ENCODE results near the gene POU2F1.
A peak's percentile ranks its signal among the peaks of the same experiment; 100 is the strongest.

The POU2F1 gene

DNA sequence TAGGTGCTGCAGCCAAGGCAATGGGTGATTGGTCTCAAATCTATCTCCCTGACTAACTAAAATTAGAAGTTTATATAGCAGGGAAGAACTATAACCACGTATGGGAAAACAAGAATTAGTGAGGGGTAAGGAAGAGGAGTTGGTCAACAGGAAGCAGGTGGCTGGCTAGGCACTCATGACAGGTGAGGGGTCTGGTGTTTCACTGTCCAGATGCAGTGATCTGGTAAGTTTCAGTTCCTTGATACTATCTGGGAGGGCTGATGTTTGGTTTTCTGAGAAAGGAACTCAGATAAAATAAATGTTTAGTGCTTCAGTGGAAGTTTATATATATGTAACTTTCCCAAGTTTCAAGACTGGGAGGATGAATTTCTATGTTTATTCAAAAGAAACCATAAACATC lies 11.6 kb upstream of the POU2F1 start:
- in situ Hi-C loops (cut with MboI; ENCODE audit: low sequenced_read_pairs, unreplicated experiment) = no loop called here
- no peak for DNase-seq (ENCODE audit: low spot score)
- TF ChIP-seq, protein P1, sequence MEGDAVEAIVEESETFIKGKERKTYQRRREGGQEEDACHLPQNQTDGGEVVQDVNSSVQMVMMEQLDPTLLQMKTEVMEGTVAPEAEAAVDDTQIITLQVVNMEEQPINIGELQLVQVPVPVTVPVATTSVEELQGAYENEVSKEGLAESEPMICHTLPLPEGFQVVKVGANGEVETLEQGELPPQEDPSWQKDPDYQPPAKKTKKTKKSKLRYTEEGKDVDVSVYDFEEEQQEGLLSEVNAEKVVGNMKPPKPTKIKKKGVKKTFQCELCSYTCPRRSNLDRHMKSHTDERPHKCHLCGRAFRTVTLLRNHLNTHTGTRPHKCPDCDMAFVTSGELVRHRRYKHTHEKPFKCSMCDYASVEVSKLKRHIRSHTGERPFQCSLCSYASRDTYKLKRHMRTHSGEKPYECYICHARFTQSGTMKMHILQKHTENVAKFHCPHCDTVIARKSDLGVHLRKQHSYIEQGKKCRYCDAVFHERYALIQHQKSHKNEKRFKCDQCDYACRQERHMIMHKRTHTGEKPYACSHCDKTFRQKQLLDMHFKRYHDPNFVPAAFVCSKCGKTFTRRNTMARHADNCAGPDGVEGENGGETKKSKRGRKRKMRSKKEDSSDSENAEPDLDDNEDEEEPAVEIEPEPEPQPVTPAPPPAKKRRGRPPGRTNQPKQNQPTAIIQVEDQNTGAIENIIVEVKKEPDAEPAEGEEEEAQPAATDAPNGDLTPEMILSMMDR (IDR thresholded peaks at IDR 0.05; ENCODE audit: borderline replicate concordance, control extremely low read depth, extremely low read depth, insufficient read depth, missing control alignments) = no peak

DNA sequence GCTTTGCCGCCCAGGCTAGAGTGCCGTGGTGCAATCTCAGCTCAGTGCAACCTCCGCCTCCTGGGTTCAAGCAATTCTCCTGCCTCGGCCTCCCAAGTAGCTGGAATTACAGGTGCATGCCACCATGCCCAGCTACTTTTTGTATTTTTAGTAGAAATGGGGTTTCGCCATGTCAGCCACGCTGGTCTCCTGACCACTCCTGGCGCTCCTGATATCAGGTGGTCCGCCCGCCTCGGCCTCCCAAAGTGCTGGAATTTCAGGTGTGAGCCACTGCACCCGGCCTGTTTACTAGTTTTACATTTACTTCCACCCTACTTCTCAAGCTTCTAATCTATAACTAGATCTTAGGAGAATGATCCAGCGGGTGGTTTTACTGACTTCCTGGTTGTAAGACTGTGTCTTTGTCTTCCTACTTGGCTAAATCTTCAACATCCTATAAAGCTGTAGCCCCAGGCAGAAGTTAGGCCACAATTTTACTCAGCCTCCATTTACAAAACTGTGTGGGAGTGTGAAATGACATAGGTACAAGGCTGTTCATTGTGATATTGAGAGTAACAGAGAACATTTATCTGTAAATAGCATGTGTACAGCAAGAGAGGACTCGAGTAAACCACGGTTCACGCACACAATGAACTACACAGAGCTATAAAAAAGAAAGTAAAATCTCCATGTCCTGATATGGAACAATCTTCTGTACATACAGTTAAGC lies 9.6 kb upstream of the POU2F1 start:
- in situ Hi-C loops (cut with MboI; ENCODE audit: low sequenced_read_pairs, unreplicated experiment) = no loop called here
- TF ChIP-seq, protein P1 (IDR thresholded peaks at IDR 0.05; ENCODE audit: borderline replicate concordance, control extremely low read depth, extremely low read depth, insufficient read depth, missing control alignments) = no peak
- no peak for DNase-seq (ENCODE audit: low spot score)

DNA sequence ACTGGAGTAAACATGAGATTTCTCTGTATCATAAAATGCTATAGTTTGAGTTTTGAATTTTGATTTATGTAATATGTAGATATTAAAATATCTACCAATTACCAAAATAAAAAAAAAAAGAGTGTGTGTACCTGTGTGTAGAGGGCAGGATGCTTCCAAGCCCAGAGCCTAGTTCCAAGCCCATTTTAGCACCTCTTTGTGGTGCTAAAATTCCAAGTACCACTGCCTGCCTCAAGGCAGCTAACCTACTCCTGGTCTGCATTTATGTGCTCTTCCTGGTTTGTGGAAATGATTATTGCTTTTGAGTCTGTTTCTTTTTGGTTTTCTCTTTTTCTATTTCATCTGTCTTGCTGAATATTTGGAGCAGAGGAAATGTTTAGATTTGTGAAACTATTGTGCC lies 8.7 kb upstream of the POU2F1 start:
- in situ Hi-C loops (cut with MboI; ENCODE audit: low sequenced_read_pairs, unreplicated experiment) = no loop called here
- TF ChIP-seq, protein P1 (IDR thresholded peaks at IDR 0.05; ENCODE audit: borderline replicate concordance, control extremely low read depth, extremely low read depth, insufficient read depth, missing control alignments) = no peak
- no peak for DNase-seq (ENCODE audit: low spot score)

DNA sequence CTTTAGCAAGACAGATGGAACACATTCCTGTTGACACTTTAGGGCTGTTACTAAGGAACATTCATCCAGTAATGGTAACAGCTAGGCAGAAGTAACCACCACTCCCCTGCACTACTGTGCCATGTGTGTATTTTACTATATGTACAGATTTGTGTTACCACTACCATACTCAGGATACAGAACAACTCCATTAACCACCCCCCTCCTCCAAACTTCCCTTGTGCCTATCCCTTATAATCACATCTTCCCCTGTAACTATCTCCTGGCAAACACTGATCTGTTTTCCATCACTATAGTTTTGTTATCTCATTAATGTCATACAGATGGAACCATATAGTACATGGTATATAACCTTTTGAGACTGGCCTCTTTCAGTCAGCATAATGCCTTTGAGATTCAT lies 3.9 kb upstream of the POU2F1 start:
- no peak for DNase-seq (ENCODE audit: low spot score)
- in situ Hi-C loops (cut with MboI; ENCODE audit: low sequenced_read_pairs, unreplicated experiment) = no loop called here
- TF ChIP-seq, protein P1 (IDR thresholded peaks at IDR 0.05; ENCODE audit: borderline replicate concordance, control extremely low read depth, extremely low read depth, insufficient read depth, missing control alignments) = no peak

DNA sequence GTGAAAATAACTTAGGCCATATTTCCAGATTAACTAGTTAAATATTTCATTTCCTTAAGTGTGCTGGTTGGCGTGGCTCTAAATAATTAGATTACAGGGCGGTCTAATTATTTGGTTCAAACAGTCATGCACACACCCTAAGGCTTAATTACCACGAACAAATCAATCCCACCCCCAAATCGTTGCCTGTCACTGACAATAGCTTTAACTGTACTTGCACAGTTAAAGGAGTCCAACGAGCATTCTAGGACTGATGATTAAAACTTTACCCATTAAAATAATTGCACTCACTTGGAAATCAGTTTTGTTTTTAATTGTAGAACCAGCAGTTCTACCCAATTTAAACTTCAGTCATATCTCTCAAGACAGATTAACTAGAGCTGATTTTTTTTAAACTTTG lies 1.5 kb upstream of the POU2F1 start:
- in situ Hi-C loops (cut with MboI; ENCODE audit: low sequenced_read_pairs, unreplicated experiment) = no loop called here
- no peak for DNase-seq (ENCODE audit: low spot score)
- TF ChIP-seq, protein P1 (IDR thresholded peaks at IDR 0.05; ENCODE audit: borderline replicate concordance, control extremely low read depth, extremely low read depth, insufficient read depth, missing control alignments) = no peak

DNA sequence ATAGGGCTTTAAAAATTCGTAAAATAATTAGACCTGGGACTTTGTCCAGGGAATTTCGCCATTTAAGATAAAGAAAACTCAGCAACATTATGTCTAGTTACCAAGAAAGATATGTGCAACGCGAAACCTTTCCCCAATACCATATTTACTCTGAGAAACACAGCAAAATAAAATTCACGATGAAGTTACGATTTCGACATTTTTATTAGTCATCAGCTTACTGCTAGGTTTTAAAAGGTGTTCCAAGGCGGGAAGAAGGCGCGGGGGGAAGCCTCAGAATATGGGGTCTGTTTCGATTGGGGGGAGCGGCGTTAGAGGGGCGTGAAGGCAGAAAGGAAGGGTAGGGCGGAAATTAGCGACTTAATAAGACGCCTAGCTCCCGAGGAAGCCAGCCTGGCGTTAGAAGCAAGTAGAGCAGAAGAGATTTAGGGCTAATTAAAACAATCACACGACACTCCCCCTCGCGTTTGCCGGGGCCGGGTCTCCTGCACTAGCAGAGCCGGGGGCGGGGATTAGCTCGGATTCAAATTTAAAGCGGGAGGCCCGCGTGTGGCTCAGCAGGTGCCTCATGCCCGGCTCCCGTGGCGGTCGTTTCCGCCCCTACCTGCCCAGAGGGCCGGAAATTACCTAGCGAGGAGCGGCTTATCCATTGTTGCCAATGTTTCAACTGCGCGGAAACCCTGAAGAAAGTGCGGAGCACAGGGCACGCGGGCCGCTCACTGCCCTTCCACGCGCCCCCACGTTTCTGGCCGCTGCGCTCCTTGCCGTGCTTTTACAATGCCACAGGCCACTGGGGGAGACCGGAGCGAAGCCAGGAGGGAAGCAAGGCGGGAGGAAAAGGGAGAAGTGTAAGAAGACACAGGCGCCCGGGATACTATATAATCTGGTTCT lies 795 bp upstream of the POU2F1 start:
- in situ Hi-C loops (cut with MboI; ENCODE audit: low sequenced_read_pairs, unreplicated experiment) = no loop called here
- DNase-seq (ENCODE audit: low spot score) = peak; percentile 70
- TF ChIP-seq, protein P1 (IDR thresholded peaks at IDR 0.05; ENCODE audit: borderline replicate concordance, control extremely low read depth, extremely low read depth, insufficient read depth, missing control alignments) = no peak
